Measurements from ENCODE around the gene GMCL2.

DNA sequence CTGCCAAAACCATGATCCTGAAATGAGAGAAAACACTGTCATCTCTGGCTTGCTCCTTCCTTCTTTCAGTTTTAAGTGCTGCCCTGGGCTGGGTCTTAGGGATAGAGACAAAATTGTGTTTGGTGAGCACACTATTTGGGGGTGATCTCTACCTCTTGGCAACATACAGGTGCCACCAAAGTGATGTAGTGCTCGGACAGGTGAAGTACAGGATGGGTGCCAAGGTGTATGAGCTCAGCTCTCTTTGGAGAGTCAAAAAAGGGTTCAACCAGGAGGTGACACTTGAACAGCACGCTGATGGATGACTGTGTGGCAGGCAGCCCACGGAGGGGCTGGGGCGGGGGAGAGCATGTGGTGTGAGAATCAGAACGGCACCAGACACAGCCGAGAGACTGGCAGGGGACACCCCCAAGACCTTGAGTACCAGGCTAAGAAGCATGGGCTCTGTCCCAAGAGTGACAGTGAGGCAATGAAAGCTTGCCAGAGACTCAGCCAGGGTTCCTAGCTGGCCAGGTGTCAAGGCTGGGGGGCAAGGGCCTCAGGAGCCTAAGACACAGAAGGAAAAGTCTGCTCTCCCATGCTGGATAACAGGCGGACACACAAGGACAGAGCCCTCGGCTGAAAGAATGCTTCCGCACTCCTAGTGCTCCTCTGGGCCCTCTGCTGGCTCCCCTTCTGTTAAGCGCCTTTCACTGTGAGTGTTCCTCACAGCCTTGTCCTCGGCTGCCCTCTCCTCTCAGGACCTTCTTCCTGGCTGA lies 36.0 kb downstream of the GMCL2 start:
- TF ChIP-seq, protein P1, sequence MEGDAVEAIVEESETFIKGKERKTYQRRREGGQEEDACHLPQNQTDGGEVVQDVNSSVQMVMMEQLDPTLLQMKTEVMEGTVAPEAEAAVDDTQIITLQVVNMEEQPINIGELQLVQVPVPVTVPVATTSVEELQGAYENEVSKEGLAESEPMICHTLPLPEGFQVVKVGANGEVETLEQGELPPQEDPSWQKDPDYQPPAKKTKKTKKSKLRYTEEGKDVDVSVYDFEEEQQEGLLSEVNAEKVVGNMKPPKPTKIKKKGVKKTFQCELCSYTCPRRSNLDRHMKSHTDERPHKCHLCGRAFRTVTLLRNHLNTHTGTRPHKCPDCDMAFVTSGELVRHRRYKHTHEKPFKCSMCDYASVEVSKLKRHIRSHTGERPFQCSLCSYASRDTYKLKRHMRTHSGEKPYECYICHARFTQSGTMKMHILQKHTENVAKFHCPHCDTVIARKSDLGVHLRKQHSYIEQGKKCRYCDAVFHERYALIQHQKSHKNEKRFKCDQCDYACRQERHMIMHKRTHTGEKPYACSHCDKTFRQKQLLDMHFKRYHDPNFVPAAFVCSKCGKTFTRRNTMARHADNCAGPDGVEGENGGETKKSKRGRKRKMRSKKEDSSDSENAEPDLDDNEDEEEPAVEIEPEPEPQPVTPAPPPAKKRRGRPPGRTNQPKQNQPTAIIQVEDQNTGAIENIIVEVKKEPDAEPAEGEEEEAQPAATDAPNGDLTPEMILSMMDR (IDR thresholded peaks at IDR 0.05): no peak
- TF ChIP-seq POLR2A (IDR thresholded peaks at IDR 0.05): no peak

Data from ovary (tissue), 3 donors.